HepG2 (cell line): ENCODE data around the gene PANK3. TPM values are rescaled to one million over a fixed set of nuclear protein-coding genes. Genes with fewer than 3 reads are reported as not detected.

Source experiments
- GLI4 ChIP-seq: sonication (generic); formaldehyde crosslinking; IDR thresholded peaks from 2 replicates; pipeline ENCODE4 v1.5.1; 2020; ENCODE audit warnings: missing genetic modification reagents, mild to moderate bottlenecking, moderate library complexity, borderline replicate concordance
- HMG20A ChIP-seq: IDR thresholded peaks from 2 replicates; pipeline ENCODE4 v1.6.1; 2016; ENCODE audit warnings: borderline replicate concordance
- KIAA2018 ChIP-seq: sonication (generic); formaldehyde crosslinking; IDR thresholded peaks from 2 replicates; pipeline ENCODE4 v1.5.0; 2020; ENCODE audit warnings: mild to moderate bottlenecking, missing genetic modification reagents, borderline replicate concordance
- MTA3 ChIP-seq: sonication (generic); formaldehyde crosslinking; IDR thresholded peaks from 2 replicates; pipeline ENCODE4 v1.4.0; 2020; ENCODE audit warnings: missing genetic modification reagents
- MZF1 ChIP-seq: sonication (generic); formaldehyde crosslinking; IDR thresholded peaks from 2 replicates; pipeline ENCODE4 v1.8.1; 2023; ENCODE audit warnings: mild to moderate bottlenecking, missing genetic modification reagents, borderline replicate concordance
- NCOA5 ChIP-seq: sonication (generic); formaldehyde crosslinking; IDR thresholded peaks from 2 replicates; pipeline ENCODE4 v1.4.0; 2020; ENCODE audit warnings: missing genetic modification reagents
- PRDM15 ChIP-seq: sonication (generic); formaldehyde crosslinking; IDR thresholded peaks from 2 replicates; pipeline ENCODE4 v1.4.0; 2020; ENCODE audit warnings: missing genetic modification reagents
- ZC3H4 ChIP-seq: sonication (generic); formaldehyde crosslinking; IDR thresholded peaks from 2 replicates; pipeline ENCODE4 v1.4.0; 2020; ENCODE audit warnings: missing genetic modification reagents, borderline replicate concordance
- ZNF687 ChIP-seq: sonication (generic); formaldehyde crosslinking; IDR thresholded peaks from 2 replicates; pipeline ENCODE4 v1.5.1; 2020; ENCODE audit warnings: mild to moderate bottlenecking, missing genetic modification reagents, moderate library complexity
- ZUFSP ChIP-seq: sonication (generic); formaldehyde crosslinking; IDR thresholded peaks from 2 replicates; pipeline ENCODE4 v1.9.0; 2021; ENCODE audit warnings: missing genetic modification reagents, mild to moderate bottlenecking, borderline replicate concordance
- polyA plus RNA-seq, 8 experiments: library from polyadenylated mRNA; depleted of rRNA in 3 of 8; stranded (reverse) in 7 of 8; unstranded in 1 of 8; fragments of >200 nt; fragmentation: Illumina TruSeq in 4 of 8; extraction: Trizol in 4 of 8; gene quantifications; 2 replicates each; pipeline versions ENCODE4 v1.2.1 to v1.2.3, GENCODE V29; 2011 to 2016; ENCODE audit warnings: low read depth in 4 of 8, missing spikeins in 1 of 8, mixed read lengths in 1 of 8; ENCODE audit not compliant: insufficient read depth in 1 of 8
- total RNA-seq, 5 experiments: library from RNA; depleted of rRNA; stranded (reverse); fragments of >200 nt; fragmentation: Illumina TruSeq; extraction: Trizol; gene quantifications; 2 replicates each; pipeline ENCODE4 v1.2.3, GENCODE V29; 2016; ENCODE audit warnings: low read depth in 1 of 5

Gene PANK3
- total and polyA plus RNA-seq, 2 of the 13 experiments (the other 11 are each of a cell fraction or from before 2014, with no cell fraction given) = 26.9 to 69.5 TPM

GRCh38 chr5:168579488-168580226, 489 bp upstream of the PANK3 start (continued):
- no peak for TF ChIP-seq KIAA2018 (CRISPR knock-in tag)
- no peak for TF ChIP-seq ZC3H4
- no peak for TF ChIP-seq ZUFSP (CRISPR knock-in tag)
- no peak for TF ChIP-seq MTA3 (CRISPR knock-in tag)
- TF ChIP-seq ZNF687 = peak; percentile 83
- TF ChIP-seq NCOA5 (CRISPR knock-in tag) = no peak
- TF ChIP-seq MZF1 = no peak
- TF ChIP-seq GLI4 (CRISPR knock-in tag) = no peak
- TF ChIP-seq HMG20A (CRISPR knock-in tag) = no peak
- no peak for TF ChIP-seq PRDM15 (CRISPR knock-in tag)
